ENCODE results near the gene MIS12.

The MIS12 gene

GRCh38 chr17:5486206-5487124 is at the start of gene MIS12:
Gene MIS12, plus strand, starts transcription at chr17:5486566. Its CDS starts 2,297 bp downstream, at chr17:5488863.
- DNase-seq: peak; percentile 96 to 97

GRCh38 chr17:5437721-5438317 is 48.5 kb upstream of the MIS12 start:
- DNase-seq: no peak

- peak; percentile 71 to 84 for DNase-seq
Observed at GRCh38 chr17:5438716-5439445, 47.5 kb upstream of the MIS12 start, which contains the start of gene C1QBP. Gene C1QBP, minus strand, starts transcription at chr17:5439155. Its CDS starts 82 bp downstream, at chr17:5439073.

- no peak for DNase-seq
Observed at GRCh38 chr17:5439446-5439764, 47.0 kb upstream of the MIS12 start.

GRCh38 chr17:5443728-5444127 is 42.6 kb upstream of the MIS12 start:
- DNase-seq: no peak

- DNase-seq: no peak
Observed at GRCh38 chr17:5444209-5444608, 42.2 kb upstream of the MIS12 start.

GRCh38 chr17:5446786-5447185 is 39.6 kb upstream of the MIS12 start:
- DNase-seq: no peak

GRCh38 chr17:5464717-5465507 is 21.5 kb upstream of the MIS12 start:
- DNase-seq: no peak

GRCh38 chr17:5466295-5466694 is 20.1 kb upstream of the MIS12 start:
- DNase-seq: no peak

GRCh38 chr17:5467416-5467815 is 18.9 kb upstream of the MIS12 start:
- DNase-seq: no peak

- no peak for DNase-seq
Observed at GRCh38 chr17:5468075-5468473, 18.3 kb upstream of the MIS12 start.

- no peak for DNase-seq
Observed at GRCh38 chr17:5472511-5472910, 13.9 kb upstream of the MIS12 start.

- no peak for DNase-seq
Observed at GRCh38 chr17:5473906-5474305, 12.5 kb upstream of the MIS12 start.

GRCh38 chr17:5478992-5479391 is 7.4 kb upstream of the MIS12 start:
- no peak for DNase-seq

- no peak for DNase-seq
Observed at GRCh38 chr17:5480962-5481361, 5.4 kb upstream of the MIS12 start.

GRCh38 chr17:5481451-5481850 is 4.9 kb upstream of the MIS12 start:
- DNase-seq: no peak

GRCh38 chr17:5485270-5486205 is 828 bp upstream of the MIS12 start, which contains the start of gene DERL2:
Gene DERL2, minus strand, starts transcription at chr17:5486178. Its CDS starts 17 bp downstream, at chr17:5486161.
- DNase-seq: peak in 1 of 2 experiments; percentile 32

- no peak for DNase-seq
Observed at GRCh38 chr17:5488752-5489151, 2.4 kb downstream of the MIS12 start.

- DNase-seq: no peak
Observed at GRCh38 chr17:5492970-5493369, 6.6 kb downstream of the MIS12 start.

- peak in 1 of 2 experiments; percentile 10 for DNase-seq
Observed at GRCh38 chr17:5499476-5500231, 13.3 kb downstream of the MIS12 start.

- DNase-seq: no peak
Observed at GRCh38 chr17:5500247-5500588, 13.9 kb downstream of the MIS12 start.
